GM23248 (cell line): ENCODE results near the gene LINC00237. TPM values are rescaled to one million over a fixed set of nuclear protein-coding genes. Genes with fewer than 3 reads are reported as not detected.

ENCODE experiments used
- DNase-seq: peaks from one replicate; pipeline ENCODE4 v3.0.0-alpha.2; 2015
- H2AFZ ChIP-seq: fragments of 200-600 bp; sonication (generic); 2 replicates; pipeline ENCODE4 v1.6.1; 2016; ENCODE audit warnings: antibody characterized with exemption
- H3F3A ChIP-seq: fragments of 200-600 bp; sonication (generic); 2 replicates; pipeline ENCODE4 v1.6.1; 2016; ENCODE audit warnings: mild to moderate bottlenecking, antibody characterized with exemption, mixed run types; ENCODE audit not compliant: insufficient read depth
- H3K27ac ChIP-seq: fragments of 200-600 bp; sonication (generic); 2 replicates; pipeline ENCODE4 v1.5.1; 2016; ENCODE audit warnings: mild to moderate bottlenecking
- H3K27me3 ChIP-seq: fragments of 200-600 bp; sonication (generic); replicated peaks from 2 replicates; pipeline ENCODE4 v1.6.1; 2016; ENCODE audit warnings: mild to moderate bottlenecking; ENCODE audit not compliant: insufficient read depth
- H3K36me3 ChIP-seq: fragments of 200-600 bp; sonication (generic); 2 replicates; pipeline ENCODE4 v1.6.1; 2016; ENCODE audit warnings: low read depth, mild to moderate bottlenecking
- H3K4me1 ChIP-seq: fragments of 200-600 bp; sonication (generic); 2 replicates; pipeline ENCODE4 v1.6.1; 2016; ENCODE audit warnings: mild to moderate bottlenecking; ENCODE audit not compliant: insufficient read depth
- H3K4me2 ChIP-seq: fragments of 200-600 bp; sonication (generic); one replicate; pipeline ENCODE4 v1.6.1; 2016; ENCODE audit warnings: mild to moderate bottlenecking; ENCODE audit not compliant: unreplicated experiment
- H3K4me3 ChIP-seq: fragments of 200-600 bp; sonication (generic); 2 replicates; pipeline ENCODE4 v1.5.1; 2016; ENCODE audit warnings: mild to moderate bottlenecking
- H3K79me2 ChIP-seq: fragments of 200-600 bp; sonication (generic); 2 replicates; pipeline ENCODE4 v1.6.1; 2016; ENCODE audit warnings: mild to moderate bottlenecking; ENCODE audit not compliant: insufficient read depth
- H3K9ac ChIP-seq: fragments of 200-600 bp; sonication (generic); 2 replicates; pipeline ENCODE4 v1.6.1; 2016; ENCODE audit warnings: mild to moderate bottlenecking
- H3K9me2 ChIP-seq: fragments of 200-600 bp; sonication (generic); 2 replicates; pipeline ENCODE4 v1.6.1; 2016; ENCODE audit warnings: mixed run types, mild to moderate bottlenecking, moderate library complexity; ENCODE audit not compliant: insufficient read depth
- H3K9me3 ChIP-seq: fragments of 200-600 bp; sonication (generic); one replicate; pipeline ENCODE4 v1.6.1; 2017; ENCODE audit warnings: low read depth
- H4K20me1 ChIP-seq: fragments of 200-600 bp; sonication (generic); 2 replicates; pipeline ENCODE4 v1.6.0; 2016; ENCODE audit not compliant: insufficient read depth
- EZH2 ChIP-seq: fragments of 200-600 bp; sonication (generic); IDR thresholded peaks from 2 replicates; pipeline ENCODE4 v1.6.1; 2018; ENCODE audit warnings: antibody characterized with exemption, mild to moderate bottlenecking; ENCODE audit not compliant: insufficient read depth, poor library complexity, severe bottlenecking
- EZH2phosphoT487 ChIP-seq: fragments of 200-600 bp; sonication (generic); IDR thresholded peaks from 2 replicates; pipeline ENCODE4 v1.6.1; 2018; ENCODE audit warnings: antibody characterized with exemption, moderate library complexity, mild to moderate bottlenecking, low read depth; ENCODE audit not compliant: insufficient read depth
- WGBS, 2 experiments: methylation state at CpG; one replicate each; pipeline ENCODE4 v1.1.6; 2015 to 2017; ENCODE audit warnings: low lambda C conversion rate in 2 of 2, low coverage in 1 of 2; ENCODE audit errors: missing lambda C conversion rate in 2 of 2; 5-methylcytosine and 5-hydroxymethylcytosine counted together
- in situ Hi-C: fragments of 300-500 bp; cut with MboI; formaldehyde crosslinking; loops from 2 replicates; pipeline ENCODE4 v1.15.0; 2020
- polyA plus RNA-seq: library from polyadenylated mRNA; unstranded; fragments of >200 nt; fragmentation: Nextera tagmentation; extraction: Ambion mirVana; gene quantifications from 2 replicates; pipeline ENCODE4 v1.2.1, GENCODE V29; 2016
- total RNA-seq: library from RNA; depleted of rRNA; stranded (reverse); fragments of >200 nt; shearing (Covaris generic); gene quantifications from 2 replicates; pipeline ENCODE4 v1.2.3, GENCODE V29; 2014

Gene LINC00237
- total and polyA plus RNA-seq, 2 experiments from 2014 or later: not detected

- WGBS, 2 experiments: 89 to 96% methylated on average over 5 of the region's 5 CpGs
- TF ChIP-seq EZH2: no peak
- no peak for TF ChIP-seq EZH2phosphoT487
- Histone ChIP-seq H3K79me2 (peaks cover 27% of the 10 kb centered on the region), H3K4me2 (peak overlapping the region; percentile 98), H3K9me3 (no peaks in the 10 kb centered on the region), H3K4me1 (peaks cover 8% of the 10 kb centered on the region), H3K4me3 (peak overlapping the region; percentile 95), H4K20me1 (no peaks in the 10 kb centered on the region), H3K27me3 (no peaks in the 10 kb centered on the region), H2AFZ (no peak overlapping the region), H3K9me2 (no peaks in the 10 kb centered on the region), H3F3A (peaks cover 6% of the 10 kb centered on the region; the same call in 1 of the 2 replicates), H3K27ac (no peak overlapping the region), H3K36me3 (no peaks in the 10 kb centered on the region), H3K9ac (peak overlapping the region; percentile 98)
- no peak for DNase-seq
- in situ Hi-C loops: no loop called here
Observed at GRCh38 chr20:21127201-21127981, 21.2 kb upstream of the LINC00237 start.

DNA sequence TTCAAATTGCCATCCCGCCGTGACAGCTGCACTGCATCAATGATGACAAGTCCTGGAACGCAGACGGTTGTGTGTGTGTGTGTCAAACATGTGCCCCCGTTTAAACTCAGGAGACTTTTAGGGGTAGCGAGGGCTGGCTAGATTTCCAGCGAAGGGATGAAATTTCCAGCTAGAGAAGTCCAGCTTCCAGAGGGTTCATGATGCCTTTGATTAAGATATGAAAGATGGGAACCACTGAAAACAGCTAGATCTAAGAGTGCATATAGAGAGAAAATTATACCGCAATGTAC is 20.4 kb upstream of the LINC00237 start:
- Histone ChIP-seq H3K9me2 (no peaks in the 10 kb centered on the region), H3K79me2 (peaks cover 27% of the 10 kb centered on the region), H3K27me3 (no peaks in the 10 kb centered on the region), H3K4me1 (peaks cover 8% of the 10 kb centered on the region), H3K9me3 (no peaks in the 10 kb centered on the region), H3K36me3 (no peaks in the 10 kb centered on the region), H3K4me3 (peak overlapping the region; percentile 95), H3F3A (peaks cover 6% of the 10 kb centered on the region; the same call in 1 of the 2 replicates), H2AFZ (peak overlapping the region; percentile 97), H3K4me2 (peak overlapping the region; percentile 98), H4K20me1 (no peaks in the 10 kb centered on the region), H3K27ac (peak overlapping the region; percentile 59), H3K9ac (peak overlapping the region; percentile 98)
- no peak for DNase-seq
- TF ChIP-seq EZH2 (no peak), EZH2phosphoT487 (no peak)
- in situ Hi-C loops: no loop called here
- 7 to 8% methylated on average over 8 of the region's 8 CpGs for WGBS, 2 experiments

DNA sequence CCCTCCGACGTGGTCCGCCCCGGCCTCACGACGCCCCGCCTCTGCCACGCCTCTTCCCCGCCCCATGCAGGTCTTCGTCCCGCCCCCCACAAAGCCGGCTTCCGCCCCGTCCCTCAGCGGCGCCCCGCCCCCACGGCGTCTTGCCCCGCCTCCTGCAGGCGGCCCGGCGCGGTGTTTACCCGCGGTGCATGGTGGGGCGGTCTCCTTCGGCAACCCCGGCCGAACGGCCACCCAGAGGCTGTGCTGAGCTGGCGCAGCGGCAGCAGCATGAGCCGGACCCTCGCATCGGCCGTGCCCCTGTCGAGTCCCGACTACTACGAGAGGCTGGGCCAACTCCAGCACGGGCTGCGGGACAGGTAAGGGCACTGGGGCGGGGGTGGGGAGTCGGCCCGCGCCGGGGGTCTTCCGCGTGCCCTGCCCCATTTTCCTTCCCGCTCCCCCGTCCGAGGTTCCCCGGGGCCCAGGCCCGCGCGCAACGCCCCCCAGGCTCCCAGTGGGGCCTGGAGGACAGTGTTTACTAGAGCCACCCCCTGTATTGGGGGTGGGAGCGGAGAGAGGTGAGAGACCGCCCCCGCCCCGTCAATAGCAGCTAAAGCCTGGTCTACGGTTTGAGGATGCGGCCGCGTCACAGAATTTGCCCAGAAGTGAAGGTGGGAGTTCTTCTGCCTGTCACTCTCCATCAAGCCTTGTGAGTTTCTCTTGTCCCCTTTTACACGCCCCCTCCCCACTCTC is 19.9 kb upstream of the LINC00237 start, which contains the start of gene KIZ:
TSS of gene KIZ (plus strand) at position 234 of the 732 bp plus-strand sequence. CDS start at position 268, 34 bp downstream.
- WGBS, 2 experiments: 1 to 2% methylated on average over 40 to 66 of the region's 66 CpGs
- H3K4me2 ChIP-seq: peak within 1 kb of the TSS; percentile 98
- peak within 1 kb of the TSS; percentile 98 for H3K9ac ChIP-seq
- peaks cover 27% of the 10 kb centered on the region for H3K79me2 ChIP-seq
- H4K20me1 ChIP-seq: no peaks in the 10 kb centered on the region
- H3K4me3 ChIP-seq: peak within 1 kb of the TSS; percentile 95
- peaks cover 6% of the 10 kb centered on the region; the same call in 1 of the 2 replicates for H3F3A ChIP-seq
- no peaks in the 10 kb centered on the region for H3K36me3 ChIP-seq
- H3K27ac ChIP-seq: peak within 1 kb of the TSS; percentile 59
- in situ Hi-C loops: no loop called here
- H3K9me2 ChIP-seq: no peaks in the 10 kb centered on the region
- H3K4me1 ChIP-seq: peaks cover 8% of the 10 kb centered on the region
- peak; percentile 99 for DNase-seq
- H3K27me3 ChIP-seq: no peaks in the 10 kb centered on the region
- H3K9me3 ChIP-seq: no peaks in the 10 kb centered on the region
- H2AFZ ChIP-seq: peak within 1 kb of the TSS; percentile 100
- TF ChIP-seq EZH2: no peak
- no peak for TF ChIP-seq EZH2phosphoT487

DNA sequence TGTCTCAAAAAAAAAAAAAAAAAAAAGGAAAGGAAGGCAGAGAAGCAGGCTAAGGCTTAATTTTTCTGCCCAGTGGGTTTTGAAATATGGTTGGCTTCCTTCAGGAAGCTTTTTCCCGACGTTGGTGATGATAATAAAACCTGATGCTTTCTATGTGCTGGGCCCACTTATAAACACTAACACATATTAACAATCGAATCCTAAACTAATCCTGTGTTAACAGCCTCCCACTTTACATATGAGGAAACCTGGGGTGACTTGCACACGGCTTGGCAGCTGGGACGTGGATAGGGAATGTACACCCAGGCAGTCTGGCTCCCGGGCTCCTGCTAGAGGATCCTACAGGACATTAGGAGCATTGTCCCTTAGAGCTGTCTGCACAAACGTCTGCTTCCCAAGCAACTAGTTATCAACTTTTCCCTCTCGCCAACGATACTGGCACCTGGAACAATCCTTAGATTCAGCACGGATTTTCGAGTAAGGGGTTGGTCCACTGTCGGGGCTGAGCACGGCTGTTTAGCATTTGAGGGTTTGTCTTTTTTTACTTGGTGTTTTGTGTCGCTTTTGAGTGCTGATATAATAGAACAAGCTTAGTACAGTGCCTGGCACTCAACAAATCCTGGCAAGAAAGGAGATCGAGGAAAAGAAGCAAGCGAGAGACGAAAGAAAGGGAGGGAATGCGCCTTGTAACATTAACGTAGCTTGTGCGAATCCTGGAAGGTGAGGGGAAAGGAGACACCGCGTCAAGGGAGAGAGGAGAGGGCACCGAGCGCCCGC is 19.1 kb upstream of the LINC00237 start:
- peak overlapping the region; percentile 95 for H3K4me3 ChIP-seq
- TF ChIP-seq EZH2phosphoT487 (no peak), EZH2 (no peak)
- H3K9me3 ChIP-seq: no peaks in the 10 kb centered on the region
- H3K79me2 ChIP-seq: peaks cover 27% of the 10 kb centered on the region
- in situ Hi-C loops: no loop called here
- H4K20me1 ChIP-seq: no peaks in the 10 kb centered on the region
- peaks cover 6% of the 10 kb centered on the region; the same call in 1 of the 2 replicates for H3F3A ChIP-seq
- no peaks in the 10 kb centered on the region for H3K9me2 ChIP-seq
- H3K27ac ChIP-seq: peak overlapping the region; percentile 49
- H3K27me3 ChIP-seq: no peaks in the 10 kb centered on the region
- peak overlapping the region; percentile 96 for H3K4me2 ChIP-seq
- peak overlapping the region; percentile 100 for H2AFZ ChIP-seq
- 2% methylated on average over 20 to 25 of the region's 25 CpGs for WGBS, 2 experiments
- peak; percentile 79 for DNase-seq
- peaks cover 8% of the 10 kb centered on the region for H3K4me1 ChIP-seq
- H3K9ac ChIP-seq: peak overlapping the region; percentile 98
- no peaks in the 10 kb centered on the region for H3K36me3 ChIP-seq
